A673 (cell line): ENCODE measurements around the gene GGN.
"Not testable (repeated sequence)": the region's sequence is repeated elsewhere in the genome, so short reads cannot be mapped to it uniquely, and the experiment has no call there.

Experiments
- CTCF ChIP-seq: fragments of 300-800, 200-600 bp; sonication (generic); conservative IDR thresholded peaks from 2 replicates; pipeline ENCODE4 v1.5.1; 2017; ENCODE audit warnings: low read depth, mild to moderate bottlenecking, antibody characterized with exemption, low read length, moderate library complexity, mixed read lengths
- EZH2 ChIP-seq: fragments of 200-600 bp; sonication (generic); IDR thresholded peaks from 2 replicates; pipeline ENCODE4 v1.6.1; 2017; ENCODE audit warnings: borderline replicate concordance, low read depth, mild to moderate bottlenecking, mixed read lengths, antibody characterized with exemption, low read length; ENCODE audit not compliant: poor library complexity, severe bottlenecking

DNA sequence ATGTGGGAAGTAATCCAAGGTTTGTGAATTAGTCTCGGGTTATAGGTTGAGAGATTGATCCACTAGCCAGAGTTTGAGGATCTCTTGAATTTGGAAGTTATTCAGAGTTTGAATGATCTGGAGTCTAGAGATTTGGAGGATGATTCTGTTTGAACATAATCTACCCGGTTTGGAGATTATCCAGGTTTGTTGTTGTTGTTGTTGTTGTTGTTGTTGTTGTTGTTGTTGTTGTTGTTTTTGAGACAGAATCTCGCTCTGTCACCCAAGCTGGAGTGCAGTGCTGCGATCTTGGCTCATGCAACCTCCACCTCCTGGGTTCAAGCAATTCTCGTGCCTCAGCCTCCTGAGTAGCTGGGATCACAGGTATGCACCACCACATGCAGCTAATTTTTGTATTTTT is 24.1 kb upstream of the GGN start:
- not testable (repeated sequence) for TF ChIP-seq EZH2, CTCF
